ENCODE measurements around the gene TOP3B.

Gene TOP3B

DNA sequence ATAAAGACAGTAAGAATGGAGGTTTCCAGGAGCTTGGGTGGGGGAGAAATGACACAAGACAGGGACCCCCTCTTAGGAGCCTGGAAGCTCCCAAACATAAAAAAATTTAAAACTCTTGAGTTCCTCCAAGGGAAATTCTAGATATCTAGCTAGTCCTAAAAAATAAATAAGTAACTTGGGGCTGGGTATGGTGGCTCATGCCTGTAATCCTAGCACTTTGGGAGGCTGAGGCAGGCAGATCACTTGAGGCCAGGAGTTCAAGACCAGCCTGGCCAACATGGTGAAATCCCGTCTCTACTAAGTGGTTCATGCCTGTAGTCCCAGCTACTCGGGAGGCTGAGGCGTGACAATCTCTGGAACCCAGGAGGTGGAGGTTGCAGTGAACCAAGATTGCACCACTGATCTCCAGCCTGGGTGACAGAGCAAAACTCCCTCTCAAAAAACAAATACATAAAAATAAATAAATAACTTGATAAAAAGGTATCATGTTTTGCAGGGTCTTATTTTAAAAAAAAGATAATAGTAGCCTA, 20.0 kb upstream of the TOP3B start:
- H3K4me3 ChIP-seq (ENCODE audit: low read depth, low read length), result no peak overlapping the region
- DNase-seq (ENCODE audit: low read depth, low spot score), result no peak
- TF ChIP-seq, protein P1, sequence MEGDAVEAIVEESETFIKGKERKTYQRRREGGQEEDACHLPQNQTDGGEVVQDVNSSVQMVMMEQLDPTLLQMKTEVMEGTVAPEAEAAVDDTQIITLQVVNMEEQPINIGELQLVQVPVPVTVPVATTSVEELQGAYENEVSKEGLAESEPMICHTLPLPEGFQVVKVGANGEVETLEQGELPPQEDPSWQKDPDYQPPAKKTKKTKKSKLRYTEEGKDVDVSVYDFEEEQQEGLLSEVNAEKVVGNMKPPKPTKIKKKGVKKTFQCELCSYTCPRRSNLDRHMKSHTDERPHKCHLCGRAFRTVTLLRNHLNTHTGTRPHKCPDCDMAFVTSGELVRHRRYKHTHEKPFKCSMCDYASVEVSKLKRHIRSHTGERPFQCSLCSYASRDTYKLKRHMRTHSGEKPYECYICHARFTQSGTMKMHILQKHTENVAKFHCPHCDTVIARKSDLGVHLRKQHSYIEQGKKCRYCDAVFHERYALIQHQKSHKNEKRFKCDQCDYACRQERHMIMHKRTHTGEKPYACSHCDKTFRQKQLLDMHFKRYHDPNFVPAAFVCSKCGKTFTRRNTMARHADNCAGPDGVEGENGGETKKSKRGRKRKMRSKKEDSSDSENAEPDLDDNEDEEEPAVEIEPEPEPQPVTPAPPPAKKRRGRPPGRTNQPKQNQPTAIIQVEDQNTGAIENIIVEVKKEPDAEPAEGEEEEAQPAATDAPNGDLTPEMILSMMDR (IDR thresholded peaks at IDR 0.05; ENCODE audit: low read depth, low read length), result no peak
- in situ Hi-C loops (cut with HindIII; ENCODE audit: low sequenced_read_pairs), result no loop called here

DNA sequence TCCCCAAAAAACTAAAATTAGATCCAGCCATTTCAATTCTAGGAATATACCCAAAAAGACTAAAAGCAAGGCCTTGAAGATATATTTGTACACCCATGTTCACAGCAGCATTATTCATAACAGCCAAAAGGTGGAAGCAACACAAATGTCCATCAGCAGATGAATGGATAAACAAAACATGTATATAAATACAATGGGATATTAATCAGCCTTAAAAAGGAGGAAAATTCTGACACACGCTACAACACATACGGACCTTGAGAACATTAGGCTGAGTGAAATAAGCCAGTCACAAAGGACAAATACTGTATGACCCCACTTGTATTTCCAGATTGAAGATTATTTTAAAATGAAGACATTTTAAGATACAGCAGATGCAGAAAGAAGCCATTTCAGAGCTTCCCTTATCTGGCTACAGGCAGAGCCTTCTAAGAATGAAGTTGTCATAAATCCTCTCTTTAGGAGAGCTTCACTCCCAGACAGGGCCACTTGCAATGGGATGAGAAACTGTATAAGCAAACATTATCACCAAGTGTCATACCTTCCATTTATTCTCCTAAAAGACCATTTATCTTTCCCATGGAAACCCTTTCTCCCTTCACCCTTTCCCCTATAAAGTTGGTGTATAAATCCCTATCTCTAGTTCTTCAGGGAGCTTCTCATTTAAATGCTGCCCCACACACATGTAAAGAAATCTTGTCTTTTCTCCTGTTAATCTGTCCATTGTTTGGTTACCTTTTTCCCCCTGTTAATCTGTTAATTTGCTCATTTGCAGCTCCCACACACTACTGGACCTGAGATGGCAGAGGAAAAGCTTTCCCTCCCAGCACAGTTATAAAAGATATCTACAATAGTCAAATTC, 19.3 kb upstream of the TOP3B start:
- H3K4me3 ChIP-seq (ENCODE audit: low read depth, low read length), result no peak overlapping the region
- no peak for DNase-seq (ENCODE audit: low read depth, low spot score)
- TF ChIP-seq, protein P1 (IDR thresholded peaks at IDR 0.05; ENCODE audit: low read depth, low read length), result no peak
- in situ Hi-C loops (cut with HindIII; ENCODE audit: low sequenced_read_pairs), result no loop called here

DNA sequence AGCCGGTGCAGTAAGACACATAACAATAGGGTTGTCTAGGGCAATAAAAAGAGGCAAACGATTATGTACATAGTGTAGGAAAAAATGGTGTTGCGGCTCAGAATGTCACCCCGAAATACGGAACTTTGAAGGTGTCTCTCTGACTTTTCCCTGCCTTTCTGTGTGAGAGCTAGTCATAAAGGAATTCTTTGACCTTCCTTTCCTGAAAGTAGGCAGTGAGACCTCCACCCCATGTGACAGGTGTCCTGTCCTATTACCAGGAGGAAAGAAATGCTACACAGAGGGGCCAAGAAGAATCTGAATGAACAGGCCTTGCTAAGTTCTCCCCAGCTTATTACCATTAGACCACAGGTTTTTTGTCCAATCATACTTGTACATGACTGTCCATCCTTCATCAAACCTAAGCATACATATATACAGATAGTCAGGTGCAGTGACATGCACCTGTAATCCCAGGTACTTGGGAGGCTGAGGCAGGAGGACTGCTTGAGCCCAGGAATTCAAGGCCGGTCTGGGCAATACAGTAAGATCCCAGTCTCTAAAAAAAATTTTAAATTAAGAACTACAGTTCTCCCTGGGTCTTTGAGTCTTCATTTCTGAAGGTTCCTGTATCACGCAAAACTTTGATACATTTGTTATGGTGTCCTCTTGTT, 16.1 kb upstream of the TOP3B start:
- H3K4me3 ChIP-seq (ENCODE audit: low read depth, low read length), result no peak overlapping the region
- TF ChIP-seq, protein P1 (IDR thresholded peaks at IDR 0.05; ENCODE audit: low read depth, low read length), result no peak
- no peak for DNase-seq (ENCODE audit: low read depth, low spot score)
- in situ Hi-C loops (cut with HindIII; ENCODE audit: low sequenced_read_pairs), result no loop called here

DNA sequence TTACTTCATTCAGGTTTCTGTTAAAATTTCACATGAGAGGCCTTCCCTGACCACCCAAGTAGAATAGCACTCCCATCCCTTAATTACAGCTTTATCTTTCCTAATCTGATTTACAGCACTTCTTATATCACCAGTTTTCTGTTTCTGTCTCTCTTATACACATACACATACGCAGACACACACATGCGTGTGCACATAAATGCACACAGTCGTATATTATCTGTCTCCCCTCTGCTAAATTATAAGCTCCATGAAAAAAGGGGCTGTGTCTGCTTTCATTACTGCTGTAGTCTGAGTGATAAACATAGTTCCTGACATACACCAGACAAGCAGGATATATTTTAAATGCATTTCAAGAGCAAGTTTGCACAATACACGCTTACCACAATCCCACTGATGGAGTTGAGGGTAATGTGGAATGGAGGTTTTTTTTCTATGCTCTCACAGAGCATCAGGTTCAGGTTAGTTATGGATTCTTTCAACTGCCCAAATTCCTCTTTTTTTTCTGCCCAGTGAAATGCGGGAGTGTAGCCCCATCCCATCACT, 13.7 kb upstream of the TOP3B start:
- TF ChIP-seq, protein P1 (IDR thresholded peaks at IDR 0.05; ENCODE audit: low read depth, low read length), result no peak
- no peak overlapping the region for H3K4me3 ChIP-seq (ENCODE audit: low read depth, low read length)
- in situ Hi-C loops (cut with HindIII; ENCODE audit: low sequenced_read_pairs), result no loop called here
- DNase-seq (ENCODE audit: low read depth, low spot score), result no peak

DNA sequence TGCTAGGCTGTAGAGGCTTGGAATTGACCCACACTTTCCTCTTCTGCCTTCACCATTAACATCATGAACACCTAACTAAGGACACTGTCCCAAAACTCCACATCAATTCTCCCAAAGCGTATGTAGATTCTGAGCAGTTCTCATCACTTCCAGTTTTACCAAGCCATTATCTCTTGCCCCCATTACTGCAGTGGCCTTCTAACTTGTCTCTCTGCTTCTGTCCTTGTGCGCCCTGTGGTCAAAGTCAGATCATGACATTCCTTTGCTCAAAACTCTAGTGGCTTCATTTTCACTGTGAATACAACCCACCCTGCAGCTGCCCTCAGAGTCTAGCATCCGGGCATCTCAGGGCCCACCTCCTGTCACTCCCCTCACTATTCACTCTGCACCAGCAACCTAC, 13.1 kb upstream of the TOP3B start:
- no peak for DNase-seq (ENCODE audit: low read depth, low spot score)
- no peak overlapping the region for H3K4me3 ChIP-seq (ENCODE audit: low read depth, low read length)
- TF ChIP-seq, protein P1 (IDR thresholded peaks at IDR 0.05; ENCODE audit: low read depth, low read length), result no peak
- in situ Hi-C loops (cut with HindIII; ENCODE audit: low sequenced_read_pairs), result no loop called here

DNA sequence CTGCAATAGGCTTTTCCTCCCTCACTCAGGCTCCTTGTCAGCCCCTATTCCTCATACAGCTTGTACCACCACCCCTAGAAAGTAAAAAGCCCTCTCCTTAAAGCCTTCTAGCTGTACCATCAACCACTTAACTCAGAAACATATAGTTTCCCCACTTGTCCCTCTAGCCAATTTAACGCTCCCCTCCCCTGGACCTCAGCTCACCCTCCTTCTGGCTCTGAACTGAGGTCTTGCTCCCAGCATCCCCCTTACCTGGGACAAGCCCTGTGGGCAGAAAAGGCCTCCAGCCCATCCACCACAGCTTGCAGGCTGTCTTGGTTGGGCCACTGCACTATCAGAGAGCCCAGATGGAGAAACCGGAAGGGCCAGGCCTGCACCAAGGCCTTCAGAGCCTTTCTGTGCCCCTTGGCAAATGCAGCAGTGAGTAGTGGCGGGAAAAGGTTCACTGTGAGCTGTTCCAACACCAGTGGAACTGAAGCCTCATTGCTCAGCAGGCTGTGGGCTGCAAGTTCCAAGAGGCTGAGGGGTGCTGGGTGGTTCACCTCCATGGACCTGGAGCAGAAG, 12.4 kb upstream of the TOP3B start:
- TF ChIP-seq, protein P1 (IDR thresholded peaks at IDR 0.05; ENCODE audit: low read depth, low read length), result no peak

More for the DNA sequence above, 12.4 kb upstream of the TOP3B start:
- H3K4me3 ChIP-seq (ENCODE audit: low read depth, low read length), result no peak overlapping the region
- no peak for DNase-seq (ENCODE audit: low read depth, low spot score)
- in situ Hi-C loops (cut with HindIII; ENCODE audit: low sequenced_read_pairs), result no loop called here
